ENCODE data around the gene MBNL3. TPM values are rescaled to one million over a fixed set of nuclear protein-coding genes. Genes with fewer than 3 reads are reported as not detected.

The MBNL3 gene
- total and polyA plus RNA-seq, 2 donors (not counting 3 experiments of a cell fraction or from before 2014, with no cell fraction given), result 1.8 to 5.6 TPM

- no peak for DNase-seq (ENCODE audit: low read depth, low spot score)
- no peak for TF ChIP-seq MAX (IDR thresholded peaks at IDR 0.05; ENCODE audit: insufficient read depth, insufficient read length)
- no peak for TF ChIP-seq POLR2AphosphoS5 (IDR thresholded peaks at IDR 0.05; ENCODE audit: insufficient read depth, low read depth, low read length)
- TF ChIP-seq CTCF (IDR thresholded peaks at IDR 0.05; ENCODE audit: extremely low read depth in 1 of 2, insufficient read depth in 1 of 2, low read depth in 1 of 2, low read length in 2 of 2), result no peak
- H3K9me3 ChIP-seq (replicated peaks; ENCODE audit: control insufficient read depth, insufficient read depth, low read length), result no peaks in the 10 kb centered on the region
- H4K20me1 ChIP-seq (replicated peaks; ENCODE audit: control insufficient read depth, extremely low read depth, insufficient read depth, low read length), result no peaks in the 10 kb centered on the region
- H3K9me1 ChIP-seq (replicated peaks; ENCODE audit: control insufficient read depth, extremely low read depth, insufficient read depth, low read length), result no peaks in the 10 kb centered on the region
- H3K9ac ChIP-seq (replicated peaks; ENCODE audit: extremely low read depth, insufficient read depth, low read length), result no peak overlapping the region
- CTCF ChIA-PET, result no interaction called here
- H3K4me2 ChIP-seq (ENCODE audit: insufficient read depth, low read length), result no peak overlapping the region
- FAIRE-seq, result no peak
- H3K79me2 ChIP-seq (ENCODE audit: control insufficient read depth, insufficient read depth, low read length), result no peaks in the 10 kb centered on the region
- intact Hi-C loops (cut with micrococcal nuclease) (no loop called here), dilution Hi-C loops (cut with MboI; ENCODE audit: extremely low pct_ligation_motif_present, low sequenced_read_pairs) (no loop called here)
- POLR2A ChIA-PET, result no interaction called here
- no peaks in the 10 kb centered on the region for H3K36me3 ChIP-seq (ENCODE audit: control insufficient read depth in 2 of 2, extremely low read depth in 1 of 2, insufficient read depth in 2 of 2, low read length in 2 of 2)
- H2AFZ ChIP-seq (ENCODE audit: low read depth, low read length), result no peak overlapping the region
- no peaks in the 10 kb centered on the region for H3K4me1 ChIP-seq (ENCODE audit: control insufficient read depth, extremely low read depth, insufficient read depth, low read length)
- peaks cover 0 to 1% of the 10 kb centered on the region in 2 experiments for H3K27me3 ChIP-seq (ENCODE audit: control insufficient read depth in 2 of 2, insufficient read depth in 2 of 2, low read length in 2 of 2)
- H3K4me3 ChIP-seq (replicated peaks in 1 of 3; ENCODE audit: insufficient read depth in 1 of 3, low read depth in 1 of 3, low read length in 3 of 3), result no peak overlapping the region
- BruUV-seq (replicated peaks), result no TSS peak
- H3K27ac ChIP-seq (ENCODE audit: insufficient read depth, low read depth, low read length), result no peak overlapping the region
These were observed 16.3 kb upstream of the MBNL3 start for GRCh38 chrX:132505116-132505515.

GRCh38 chrX:132504417-132504816 lies 15.6 kb upstream of the MBNL3 start:
- CTCF ChIA-PET, result no interaction called here
- intact Hi-C loops (cut with micrococcal nuclease), result no loop called here

More at GRCh38 chrX:132504417-132504816, 15.6 kb upstream of the MBNL3 start:
- FAIRE-seq (no peak), DNase-seq (ENCODE audit: low read depth, low spot score) (no peak)
- H2AFZ ChIP-seq (ENCODE audit: low read depth, low read length), result no peak overlapping the region
- dilution Hi-C loops (cut with MboI; ENCODE audit: extremely low pct_ligation_motif_present, low sequenced_read_pairs), result no loop called here
- H4K20me1 ChIP-seq (replicated peaks; ENCODE audit: control insufficient read depth, extremely low read depth, insufficient read depth, low read length), result no peaks in the 10 kb centered on the region
- TF ChIP-seq JUN (IDR thresholded peaks at IDR 0.05; ENCODE audit: borderline replicate concordance, insufficient read depth, insufficient read length, low read depth) (no peak), MAX (IDR thresholded peaks at IDR 0.05; ENCODE audit: insufficient read depth, insufficient read length) (no peak), MYC (IDR thresholded peaks at IDR 0.05; ENCODE audit: low read depth, low read length) (no peak), CTCF (IDR thresholded peaks at IDR 0.05; ENCODE audit: extremely low read depth in 1 of 2, insufficient read depth in 1 of 2, low read depth in 1 of 2, low read length in 2 of 2) (no peak), FOS (IDR thresholded peaks at IDR 0.05; ENCODE audit: borderline replicate concordance, insufficient read depth, low read length) (no peak), POLR2AphosphoS5 (IDR thresholded peaks at IDR 0.05; ENCODE audit: insufficient read depth, low read depth, low read length) (no peak), GATA2 (IDR thresholded peaks at IDR 0.05; ENCODE audit: insufficient read depth, insufficient read length, low read depth, low read length) (no peak), EZH2 (IDR thresholded peaks at IDR 0.05; ENCODE audit: borderline replicate concordance, low read depth, low read length, severe bottlenecking) (no peak), POLR2A (IDR thresholded peaks at IDR 0.05; ENCODE audit: low read depth, low read length) (no peak)
- H3K27ac ChIP-seq (ENCODE audit: insufficient read depth, low read depth, low read length), result no peak overlapping the region
- no peaks in the 10 kb centered on the region for H3K4me1 ChIP-seq (ENCODE audit: control insufficient read depth, extremely low read depth, insufficient read depth, low read length)
- H3K27me3 ChIP-seq (ENCODE audit: control insufficient read depth in 2 of 2, insufficient read depth in 2 of 2, low read length in 2 of 2), result peaks cover 0 to 1% of the 10 kb centered on the region in 2 experiments
- H3K9me3 ChIP-seq (replicated peaks; ENCODE audit: control insufficient read depth, insufficient read depth, low read length), result no peaks in the 10 kb centered on the region
- H3K9ac ChIP-seq (replicated peaks; ENCODE audit: extremely low read depth, insufficient read depth, low read length), result no peak overlapping the region
- H3K4me2 ChIP-seq (ENCODE audit: insufficient read depth, low read length), result no peak overlapping the region
- H3K9me1 ChIP-seq (replicated peaks; ENCODE audit: control insufficient read depth, extremely low read depth, insufficient read depth, low read length), result no peaks in the 10 kb centered on the region
- H3K4me3 ChIP-seq (replicated peaks in 1 of 3; ENCODE audit: insufficient read depth in 1 of 3, low read depth in 1 of 3, low read length in 3 of 3), result no peak overlapping the region
- POLR2A ChIA-PET, result no interaction called here
- H3K79me2 ChIP-seq (ENCODE audit: control insufficient read depth, insufficient read depth, low read length), result no peaks in the 10 kb centered on the region
- no peaks in the 10 kb centered on the region for H3K36me3 ChIP-seq (ENCODE audit: control insufficient read depth in 2 of 2, extremely low read depth in 1 of 2, insufficient read depth in 2 of 2, low read length in 2 of 2)
- BruUV-seq (replicated peaks), result no TSS peak
